ENCODE results near the gene DOK6.
"Not testable (repeated sequence)": the region's sequence is repeated elsewhere in the genome, so short reads cannot be mapped to it uniquely, and the experiment has no call there.

The DOK6 gene

DNA sequence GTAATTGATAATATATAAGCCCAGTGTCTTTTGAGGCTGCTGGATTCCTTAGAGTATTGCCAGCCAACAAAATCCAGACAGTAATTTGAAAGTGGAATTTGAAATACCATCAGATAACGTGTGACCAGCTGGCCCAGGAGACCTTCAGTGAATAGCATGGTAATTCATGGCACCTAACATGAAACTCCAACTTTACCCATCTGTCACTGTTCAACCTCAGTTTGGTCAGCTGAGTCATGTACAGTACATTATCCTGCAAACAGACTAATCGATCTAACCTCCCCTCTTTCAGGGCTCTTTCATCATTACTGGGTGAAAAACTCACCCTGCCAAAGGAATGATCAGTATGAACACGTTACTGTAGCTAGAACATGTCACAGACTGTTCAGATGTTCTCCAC, 230.6 kb downstream of the DOK6 start:
- peak; percentile 37 for DNase-seq

- DNase-seq, result no peak
Measured at GRCh38 chr18:69635482-69635881, 234.8 kb downstream of the DOK6 start.

- no peak for DNase-seq
Measured at GRCh38 chr18:69636529-69637301, 236.0 kb downstream of the DOK6 start.

GRCh38 chr18:69638056-69638455, 237.4 kb downstream of the DOK6 start:
- no peak for DNase-seq

DNA sequence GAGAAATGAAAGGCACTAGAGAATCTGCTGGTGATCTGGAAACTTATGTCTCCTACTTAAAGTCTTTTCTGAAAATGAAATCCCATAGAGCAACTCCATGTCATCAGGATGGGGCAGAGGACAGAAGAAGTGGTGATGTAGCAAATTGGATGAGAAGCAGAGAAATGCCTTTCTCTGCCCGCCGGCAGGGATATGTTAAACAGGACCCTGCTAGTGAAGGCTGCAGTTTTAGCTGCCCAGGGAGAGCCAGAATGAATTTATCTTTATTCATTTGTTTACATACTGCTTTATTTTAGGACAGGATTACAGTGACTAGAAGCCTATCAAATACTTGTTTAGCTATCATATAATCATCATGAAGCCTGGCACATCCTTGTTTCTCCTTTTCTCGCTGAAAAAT, 247.0 kb downstream of the DOK6 start:
- DNase-seq, result no peak

DNA sequence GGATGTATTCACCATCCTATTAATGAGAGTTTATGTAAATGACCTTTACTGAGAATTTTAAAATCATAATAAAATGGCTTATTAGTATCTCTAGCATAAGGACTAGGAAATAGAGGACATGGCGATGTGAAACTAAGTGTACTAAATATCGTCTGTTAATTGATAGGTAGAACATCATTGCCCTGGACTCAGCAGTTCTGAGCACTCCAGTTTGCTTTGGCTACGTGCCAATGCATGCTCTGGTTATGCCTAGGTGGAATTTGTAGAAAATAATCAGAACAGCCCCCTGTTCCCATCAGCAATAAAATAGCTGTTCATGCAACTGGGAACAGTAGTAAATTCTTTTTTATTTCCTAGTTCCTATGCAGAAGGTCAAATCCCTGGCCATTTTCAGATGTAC, 247.8 kb downstream of the DOK6 start:
- no peak for DNase-seq

DNA sequence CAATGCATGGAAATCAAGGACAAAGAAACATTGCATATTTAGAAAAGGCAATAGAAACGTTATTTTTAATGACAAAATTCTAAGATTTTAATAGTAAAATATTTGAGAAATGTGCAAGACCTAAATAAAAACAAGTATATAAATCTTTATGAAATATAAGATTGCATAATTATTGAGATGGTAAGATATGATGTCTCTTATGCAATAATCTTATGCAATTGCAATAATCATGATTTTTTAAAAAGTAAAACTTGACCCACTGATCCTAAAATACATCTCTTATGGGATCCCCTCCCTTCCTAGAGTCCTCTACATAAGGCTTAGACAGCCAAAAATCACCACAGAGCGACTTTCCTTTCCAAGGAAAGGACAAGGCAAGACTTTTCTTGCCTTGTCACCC, 249.0 kb downstream of the DOK6 start:
- no peak for DNase-seq

GRCh38 chr18:69651243-69651642, 250.6 kb downstream of the DOK6 start:
- DNase-seq, result no peak

GRCh38 chr18:69655816-69656215, 255.1 kb downstream of the DOK6 start:
- no peak for DNase-seq

DNA sequence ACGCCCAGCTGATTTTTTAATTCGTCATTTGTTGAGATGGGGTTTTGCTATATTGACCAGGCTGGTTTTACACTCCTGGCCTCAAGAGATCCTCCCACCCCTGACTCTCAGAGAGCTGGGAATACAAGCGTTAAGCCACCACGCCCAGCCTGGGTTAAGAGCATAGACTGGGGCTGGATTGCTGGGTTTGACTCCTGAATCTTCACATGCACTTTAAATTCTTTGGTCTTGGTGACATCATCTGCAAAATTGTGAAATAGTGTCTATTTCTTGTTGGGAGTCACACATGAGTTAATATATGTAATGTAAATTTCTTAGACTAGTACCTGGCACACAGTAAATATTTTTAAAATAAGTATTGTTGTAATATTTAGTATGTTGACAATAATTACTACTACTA, 257.4 kb downstream of the DOK6 start:
- DNase-seq, result peak; percentile 22

GRCh38 chr18:69658685-69659084, 258.0 kb downstream of the DOK6 start:
- DNase-seq, result no peak

DNA sequence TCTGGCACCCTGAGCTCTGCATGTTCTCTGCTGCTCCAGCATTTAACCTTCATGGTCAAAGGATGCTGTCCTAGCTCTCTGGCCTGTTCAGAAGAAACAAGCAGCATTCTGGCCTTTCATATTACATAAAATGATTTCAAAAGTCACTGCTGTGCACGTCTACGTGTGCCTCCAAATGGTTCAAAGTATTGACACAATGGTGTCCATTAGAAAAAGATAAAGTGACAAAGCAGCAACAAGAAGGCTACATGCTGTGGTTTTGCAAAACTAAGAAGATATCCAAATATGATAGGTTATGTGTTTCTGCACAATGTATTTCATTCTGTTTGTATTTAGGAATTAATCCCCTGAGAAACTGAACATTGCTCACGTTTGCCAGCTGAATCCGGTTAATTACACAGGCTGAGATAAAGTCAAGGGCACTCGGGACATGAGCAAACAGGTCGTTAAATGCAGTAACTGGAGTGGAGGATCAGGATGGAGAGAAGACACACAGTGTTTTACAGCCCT, 258.5 kb downstream of the DOK6 start:
- no peak for DNase-seq

- DNase-seq, result not testable (repeated sequence)
Measured at GRCh38 chr18:69662090-69662489, 261.4 kb downstream of the DOK6 start.

GRCh38 chr18:69664399-69664798, 263.7 kb downstream of the DOK6 start:
- no peak for DNase-seq

DNA sequence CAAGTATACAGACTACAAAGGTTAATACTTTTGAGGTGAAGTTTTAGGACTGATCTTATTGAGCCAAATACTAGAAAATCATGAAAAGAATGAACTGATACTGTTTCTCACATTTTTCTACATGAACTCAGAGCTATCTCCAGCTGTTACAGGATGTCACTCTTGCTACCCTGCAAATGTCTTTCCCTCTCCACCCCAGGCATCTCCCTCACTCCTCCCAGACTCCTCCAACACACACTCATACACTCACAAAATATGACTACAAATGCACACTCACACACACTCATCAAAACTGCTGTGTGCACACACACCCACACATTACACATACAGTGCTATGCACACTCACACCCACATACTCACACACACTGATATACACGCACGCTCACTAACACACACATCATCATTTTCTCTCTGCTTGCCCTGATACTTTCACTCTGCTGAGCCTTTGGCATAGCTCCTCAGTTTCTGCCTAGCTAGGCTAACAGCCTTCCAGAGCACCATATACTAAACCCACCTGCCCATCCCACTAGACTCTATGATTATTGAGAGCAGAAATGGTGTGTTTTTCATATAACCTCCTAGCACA, 273.7 kb downstream of the DOK6 start:
- no peak for DNase-seq

- no peak for DNase-seq
Measured at GRCh38 chr18:69674966-69675365, 274.3 kb downstream of the DOK6 start.

DNA sequence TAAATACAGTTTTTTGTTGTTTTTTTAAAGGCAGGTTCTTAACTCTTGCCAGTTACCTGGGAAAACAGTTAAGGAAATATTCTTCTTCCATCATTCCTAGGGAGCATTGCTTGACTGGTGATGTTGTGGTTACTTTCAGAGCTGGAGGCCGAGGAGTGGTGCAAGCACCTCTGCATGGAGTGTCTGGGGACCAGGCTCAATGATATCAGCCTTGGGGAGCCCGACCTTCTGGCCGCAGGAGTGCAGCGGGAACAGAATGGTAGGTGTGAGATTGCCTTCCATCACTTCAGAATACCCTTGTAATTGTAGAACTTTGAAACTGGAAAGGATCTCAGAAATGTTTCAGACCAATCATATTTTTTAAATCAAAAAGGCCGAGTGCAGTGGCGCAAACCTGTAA, 276.9 kb downstream of the DOK6 start:
- no peak for DNase-seq

- DNase-seq, result no peak
Measured at GRCh38 chr18:69680123-69680522, 279.4 kb downstream of the DOK6 start.

GRCh38 chr18:69683176-69683575, 282.5 kb downstream of the DOK6 start:
- no peak for DNase-seq

GRCh38 chr18:69684789-69685188, 284.1 kb downstream of the DOK6 start:
- no peak for DNase-seq

DNA sequence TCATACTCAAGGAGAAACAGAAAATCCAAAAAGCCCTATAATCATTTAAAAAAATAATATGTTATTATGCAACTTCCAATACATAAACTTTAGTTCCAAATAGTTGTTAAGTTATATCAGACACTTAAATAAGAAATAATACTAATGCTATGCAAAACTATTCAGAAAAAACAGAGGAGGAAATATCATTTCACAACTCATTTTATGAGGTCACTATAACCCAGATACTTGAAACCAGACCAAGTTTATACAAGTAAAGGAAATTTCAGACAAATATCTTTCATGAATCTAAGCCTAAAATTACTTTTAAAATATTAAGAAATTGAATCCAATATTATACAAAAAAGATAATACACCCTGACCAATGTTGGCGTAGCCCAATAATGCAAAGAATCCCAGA, 286.2 kb downstream of the DOK6 start:
- peak; percentile 23 for DNase-seq

DNA sequence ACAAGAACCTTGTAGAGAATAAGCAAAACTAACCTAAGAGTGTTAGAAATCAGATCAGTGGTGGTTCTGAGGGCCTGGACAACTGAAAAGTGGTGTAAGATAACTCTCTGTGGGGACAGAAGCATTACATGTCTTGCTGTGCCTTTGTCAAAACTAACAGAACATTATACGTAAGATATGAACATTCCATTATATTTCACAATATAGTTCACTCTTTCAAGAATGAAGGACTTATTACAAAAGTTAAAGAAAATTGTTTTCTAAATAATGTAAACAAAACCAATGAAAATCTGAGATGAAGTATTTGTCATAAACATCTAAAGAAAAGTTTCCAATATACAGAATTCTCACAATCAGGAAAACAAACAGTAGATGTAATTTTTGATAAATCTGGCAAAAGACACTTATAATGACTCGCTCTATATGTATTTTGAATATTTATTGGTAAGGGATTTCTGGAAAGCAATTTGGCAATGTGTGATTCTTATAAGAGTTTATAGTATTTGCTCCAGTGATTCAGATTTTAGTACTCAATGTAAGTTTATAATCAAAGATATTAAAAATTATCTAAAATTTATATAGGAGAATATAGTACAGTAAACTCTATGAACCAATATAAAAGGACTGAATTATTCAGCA, 288.6 kb downstream of the DOK6 start:
- peak; percentile 46 for DNase-seq

GRCh38 chr18:69691008-69691760, 290.5 kb downstream of the DOK6 start:
- no peak for DNase-seq
